ENCODE results near the gene IFITM1.
"Not testable (repeated sequence)": the region's sequence is repeated elsewhere in the genome, so short reads cannot be mapped to it uniquely, and the experiment has no call there.

IFITM1 gene
- total RNA-seq, result 45.5 to 59.9 reads per million in 2 donors

DNA sequence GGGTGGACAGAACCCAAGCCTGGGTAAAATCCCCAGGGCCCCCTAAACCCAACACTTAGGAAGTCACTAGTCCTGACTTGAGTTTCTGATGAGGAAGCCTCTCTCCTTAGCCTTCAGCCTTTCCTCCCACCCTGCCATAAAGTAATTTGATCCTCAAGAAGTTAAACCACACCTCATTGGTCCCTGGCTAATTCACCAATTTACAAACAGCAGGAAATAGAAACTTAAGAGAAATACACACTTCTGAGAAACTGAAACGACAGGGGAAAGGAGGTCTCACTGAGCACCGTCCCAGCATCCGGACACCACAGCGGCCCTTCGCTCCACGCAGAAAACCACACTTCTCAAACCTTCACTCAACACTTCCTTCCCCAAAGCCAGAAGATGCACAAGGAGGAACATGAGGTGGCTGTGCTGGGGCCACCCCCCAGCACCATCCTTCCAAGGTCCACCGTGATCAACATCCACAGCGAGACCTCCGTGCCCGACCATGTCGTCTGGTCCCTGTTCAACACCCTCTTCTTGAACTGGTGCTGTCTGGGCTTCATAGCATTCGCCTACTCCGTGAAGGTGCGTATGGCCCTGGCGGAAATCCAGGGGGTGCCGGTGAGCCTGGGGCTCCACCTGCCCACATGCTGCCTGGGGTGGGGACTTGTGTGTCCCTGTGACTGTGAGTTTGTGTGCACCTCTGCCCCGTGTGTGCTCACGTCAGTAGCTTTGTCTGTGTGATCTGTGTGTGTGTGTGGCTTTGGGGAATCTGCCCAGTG lies at the start of gene IFITM1:
IFITM1 (plus strand) TSS at position 254 of the 767 bp plus-strand sequence; CDS start at position 385, 131 bp downstream.
- DNase-seq, result peak; percentile 51

DNA sequence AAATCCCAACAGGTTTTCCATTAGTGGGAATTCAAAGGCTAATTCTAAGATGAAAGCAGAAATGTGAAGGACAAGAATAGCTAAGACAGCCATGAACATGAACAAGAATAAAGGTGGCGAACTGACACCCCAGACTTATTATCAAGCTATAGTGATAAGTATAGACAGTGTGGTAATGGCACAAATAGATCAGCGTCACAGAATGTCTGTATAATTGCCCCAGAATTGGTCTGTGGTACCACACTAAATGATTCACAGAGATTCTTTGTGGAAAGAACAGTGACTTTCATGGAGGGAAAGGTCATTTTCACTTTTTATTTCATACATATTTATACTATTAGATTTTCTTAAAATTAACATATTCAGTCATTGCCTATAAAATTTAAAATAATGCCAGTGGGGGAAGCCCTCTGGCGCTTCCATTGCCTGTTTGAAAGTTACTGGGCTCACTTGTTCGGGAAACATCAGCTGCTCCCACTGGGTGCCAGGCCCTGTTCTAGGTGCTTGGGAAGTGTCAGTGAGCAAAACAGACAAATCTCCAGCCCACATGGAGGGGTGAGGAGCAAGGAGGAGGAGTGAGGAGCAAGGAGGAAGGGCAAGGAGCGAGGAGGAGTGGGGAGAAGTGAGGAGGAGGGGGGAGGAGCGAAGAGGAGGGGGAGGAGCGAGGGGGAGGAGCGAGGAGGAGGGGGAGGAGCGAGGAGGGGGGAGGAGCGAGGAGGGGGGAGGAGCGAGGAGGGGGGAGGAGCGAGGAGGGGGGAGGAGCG lies 47.0 kb upstream of the IFITM1 start:
- DNase-seq, result no peak

DNA sequence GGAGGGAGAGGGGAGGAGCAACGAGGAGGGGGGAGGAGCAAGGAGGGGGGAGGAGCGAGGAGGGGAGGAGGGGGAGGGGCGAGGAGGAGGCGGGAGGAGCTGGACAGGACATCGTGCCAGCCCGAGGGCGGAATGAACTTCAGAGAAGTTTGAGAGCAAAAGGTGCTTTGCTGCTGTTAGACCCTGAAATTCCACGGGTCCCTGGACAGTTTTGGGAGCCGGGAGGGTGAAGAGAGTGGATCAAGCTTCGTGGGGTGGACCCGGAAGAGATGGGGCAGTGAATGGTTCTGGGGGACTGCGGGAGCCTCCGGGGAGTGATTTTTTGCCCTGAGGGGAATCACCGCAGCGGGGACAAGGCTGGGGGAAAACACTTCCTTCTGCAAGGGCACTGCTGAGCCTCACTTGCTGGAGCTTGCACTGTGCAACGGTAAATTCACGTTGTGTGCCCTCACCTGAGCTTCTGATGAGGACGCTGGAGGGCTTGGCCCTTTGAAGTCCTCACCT lies 46.3 kb upstream of the IFITM1 start:
- DNase-seq, result peak; percentile 53

DNA sequence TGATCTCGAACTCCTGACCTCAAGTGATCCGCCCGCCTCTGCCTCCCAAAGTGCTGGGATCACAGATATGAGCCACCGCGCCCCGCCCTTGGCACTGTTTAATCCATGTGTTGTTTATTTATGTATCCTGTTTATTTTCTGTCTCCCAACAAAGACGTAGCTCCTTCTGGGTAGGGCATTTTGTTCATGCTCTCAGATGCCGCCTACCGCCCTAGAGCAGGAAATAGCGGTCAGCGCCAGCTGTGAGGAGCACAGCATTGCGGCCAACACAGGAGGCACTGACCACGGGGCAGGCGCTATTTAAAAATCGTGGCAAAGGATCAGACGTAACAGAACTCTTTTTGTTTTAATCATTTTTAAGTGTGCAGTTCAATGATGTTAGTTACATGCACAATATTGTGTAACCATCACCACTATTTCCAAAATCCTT lies 45.1 kb upstream of the IFITM1 start:
- DNase-seq, result not testable (repeated sequence)

DNA sequence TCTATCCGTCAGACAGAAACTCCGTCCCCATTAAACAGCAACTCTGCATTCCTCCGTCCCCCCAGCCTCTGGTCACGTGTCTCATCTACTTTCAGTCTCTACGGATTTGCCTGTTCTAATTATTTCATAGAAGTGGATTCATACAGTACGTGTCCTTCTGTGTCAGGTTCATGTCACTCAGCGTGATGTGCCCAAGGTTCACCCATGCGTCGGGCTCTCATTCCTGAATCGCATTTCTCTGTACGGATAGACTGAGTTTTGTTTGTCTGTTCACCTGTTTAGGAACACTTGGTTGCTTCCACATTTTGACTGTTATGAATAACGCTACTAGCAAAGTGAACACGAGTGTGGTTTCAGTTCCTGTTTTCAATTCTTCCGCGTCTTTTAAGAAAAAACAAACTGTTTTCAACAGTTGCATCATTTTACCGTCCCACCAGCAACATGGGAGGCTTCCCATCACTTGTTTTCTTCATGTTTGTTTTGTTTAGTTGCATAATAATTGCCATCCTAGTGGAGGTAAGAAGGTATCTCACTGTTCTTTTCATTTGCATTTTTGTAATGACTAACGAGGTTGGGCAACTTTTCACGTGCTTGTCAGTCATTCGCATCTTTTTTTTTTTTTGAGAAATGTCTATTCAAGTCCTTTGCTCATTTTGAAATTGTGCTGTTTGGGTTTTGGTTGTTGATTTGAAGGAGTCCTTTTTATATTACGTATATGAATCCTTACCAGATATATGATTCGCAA lies 44.5 kb upstream of the IFITM1 start:
- DNase-seq, result no peak

DNA sequence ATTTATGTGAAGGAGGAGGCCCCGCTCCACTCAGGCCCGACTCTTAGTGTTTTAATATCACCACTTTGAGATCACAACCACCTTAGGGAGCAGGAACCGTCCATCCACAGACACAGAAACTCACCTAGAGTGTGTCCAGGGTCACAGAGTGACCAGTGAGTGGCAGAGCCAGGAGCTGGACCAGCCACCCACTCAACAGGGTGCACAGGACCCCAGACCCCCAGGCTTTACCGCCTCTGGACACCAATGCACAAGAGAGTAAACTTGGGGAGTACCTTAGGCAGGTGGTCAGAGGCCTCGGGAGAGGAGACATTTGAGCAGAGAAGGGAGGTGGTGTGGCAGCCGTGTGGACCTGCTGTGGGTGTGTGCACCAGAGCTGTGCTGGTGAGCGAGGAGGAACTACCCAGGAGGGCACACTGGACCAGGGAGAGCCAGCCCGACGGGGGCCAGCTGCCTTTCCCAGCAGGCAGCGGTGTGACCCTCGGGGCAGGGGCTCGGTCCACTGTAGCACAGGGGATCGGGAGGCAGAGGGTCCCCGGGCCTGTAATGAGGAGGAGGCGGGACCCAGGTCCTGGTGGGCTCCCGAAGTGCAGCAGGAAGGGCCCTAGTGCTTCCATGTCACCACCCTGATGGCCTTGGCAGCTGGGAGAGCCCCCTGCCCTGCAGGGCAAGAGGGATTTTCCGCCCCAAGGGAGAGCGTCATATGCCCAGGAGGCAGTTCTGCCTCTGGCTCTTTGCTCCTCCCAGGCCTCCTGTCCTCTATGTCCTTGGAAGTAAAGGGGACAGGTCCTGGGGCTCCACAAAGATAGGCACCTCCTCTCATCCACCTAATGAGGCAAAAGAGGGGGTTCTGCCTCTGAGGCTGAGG lies 43.2 kb upstream of the IFITM1 start:
- no peak for DNase-seq

DNA sequence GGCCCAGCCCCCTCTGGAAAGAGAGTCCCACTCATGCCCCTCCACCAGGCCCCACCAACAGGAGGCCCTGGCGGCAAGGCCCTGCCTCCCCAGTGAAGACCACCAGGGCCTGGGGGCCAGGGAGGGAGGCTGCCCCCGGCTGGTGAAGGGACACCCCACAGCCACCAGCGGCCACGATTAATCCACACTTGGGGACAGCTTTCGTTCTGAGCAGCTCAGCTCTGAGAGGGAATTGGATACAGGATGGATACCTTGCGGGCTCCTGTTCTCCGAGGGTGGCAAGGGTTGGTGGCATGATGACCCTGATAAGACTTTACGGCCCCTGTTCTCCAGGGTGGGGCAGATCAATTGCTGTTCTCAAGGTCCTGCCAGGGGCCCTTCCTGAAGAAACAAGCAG lies 42.5 kb upstream of the IFITM1 start:
- DNase-seq, result no peak

DNA sequence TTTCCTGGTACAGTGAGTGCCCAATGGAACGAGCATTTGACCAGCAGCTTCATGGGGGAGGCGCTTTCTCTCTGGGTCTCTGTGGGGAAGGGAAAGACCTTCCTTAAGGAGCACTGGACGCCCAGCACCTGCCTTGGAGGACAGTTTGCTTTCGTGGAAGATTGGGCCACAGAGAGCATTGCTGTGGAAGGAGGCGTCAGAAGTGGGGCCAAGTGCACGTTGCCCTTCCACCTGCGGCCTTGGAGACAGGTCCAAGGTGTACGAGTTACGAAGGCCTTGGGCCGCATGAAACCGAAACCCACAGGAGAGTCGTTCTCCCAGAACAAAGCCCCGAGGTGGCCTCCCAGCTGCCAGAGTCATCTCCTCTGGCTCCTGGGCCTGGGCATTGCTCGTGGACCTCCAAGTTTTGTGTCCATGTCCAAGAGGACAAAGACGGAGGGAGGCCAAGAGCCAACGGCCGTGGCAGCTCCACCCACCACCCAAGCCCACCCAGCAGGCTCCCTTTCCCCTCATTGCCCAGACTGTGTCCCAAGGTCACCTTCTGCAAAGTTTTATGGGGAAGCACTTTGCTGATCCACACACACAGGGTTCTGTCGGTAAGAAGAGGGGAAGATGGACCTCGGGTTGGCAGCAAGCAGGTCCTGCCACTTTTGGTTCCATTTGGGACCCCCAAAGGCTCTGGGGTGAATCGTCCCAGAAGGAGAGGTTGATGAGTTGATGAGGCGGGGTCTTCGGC lies 41.5 kb upstream of the IFITM1 start:
- DNase-seq, result no peak

DNA sequence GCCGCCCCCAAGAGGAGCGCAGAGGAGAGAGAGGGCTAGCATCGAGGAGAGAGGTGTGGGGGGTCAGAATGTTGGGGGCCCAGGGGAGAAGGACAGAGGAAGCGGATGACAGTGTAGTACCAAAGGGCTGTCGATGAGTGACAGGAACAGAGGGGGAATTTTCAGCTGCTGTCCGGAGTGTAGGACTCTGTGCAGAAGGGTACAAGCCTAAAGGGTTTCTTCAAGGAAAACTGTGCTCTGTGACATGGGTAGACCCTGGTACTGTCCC lies 41.0 kb upstream of the IFITM1 start:
- no peak for DNase-seq

DNA sequence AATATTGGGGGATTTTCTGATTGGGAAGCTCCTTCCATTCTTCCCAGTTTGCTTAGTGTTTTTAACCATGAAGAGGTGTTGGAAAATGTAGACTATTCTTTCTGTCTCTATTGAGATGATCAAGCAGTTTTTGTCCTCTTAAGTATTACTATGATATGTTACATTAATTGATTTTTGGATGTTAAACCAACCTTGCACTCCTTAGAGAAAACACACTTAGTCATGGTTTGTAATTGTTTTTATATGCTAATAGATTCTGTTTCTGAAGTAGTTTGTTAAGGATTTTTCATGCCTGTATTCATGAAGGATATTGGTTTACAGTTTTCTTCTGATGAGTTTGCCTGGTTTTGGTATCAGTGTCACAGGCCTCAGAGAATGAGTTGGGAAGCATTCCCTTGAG lies 37.6 kb upstream of the IFITM1 start:
- no peak for DNase-seq

DNA sequence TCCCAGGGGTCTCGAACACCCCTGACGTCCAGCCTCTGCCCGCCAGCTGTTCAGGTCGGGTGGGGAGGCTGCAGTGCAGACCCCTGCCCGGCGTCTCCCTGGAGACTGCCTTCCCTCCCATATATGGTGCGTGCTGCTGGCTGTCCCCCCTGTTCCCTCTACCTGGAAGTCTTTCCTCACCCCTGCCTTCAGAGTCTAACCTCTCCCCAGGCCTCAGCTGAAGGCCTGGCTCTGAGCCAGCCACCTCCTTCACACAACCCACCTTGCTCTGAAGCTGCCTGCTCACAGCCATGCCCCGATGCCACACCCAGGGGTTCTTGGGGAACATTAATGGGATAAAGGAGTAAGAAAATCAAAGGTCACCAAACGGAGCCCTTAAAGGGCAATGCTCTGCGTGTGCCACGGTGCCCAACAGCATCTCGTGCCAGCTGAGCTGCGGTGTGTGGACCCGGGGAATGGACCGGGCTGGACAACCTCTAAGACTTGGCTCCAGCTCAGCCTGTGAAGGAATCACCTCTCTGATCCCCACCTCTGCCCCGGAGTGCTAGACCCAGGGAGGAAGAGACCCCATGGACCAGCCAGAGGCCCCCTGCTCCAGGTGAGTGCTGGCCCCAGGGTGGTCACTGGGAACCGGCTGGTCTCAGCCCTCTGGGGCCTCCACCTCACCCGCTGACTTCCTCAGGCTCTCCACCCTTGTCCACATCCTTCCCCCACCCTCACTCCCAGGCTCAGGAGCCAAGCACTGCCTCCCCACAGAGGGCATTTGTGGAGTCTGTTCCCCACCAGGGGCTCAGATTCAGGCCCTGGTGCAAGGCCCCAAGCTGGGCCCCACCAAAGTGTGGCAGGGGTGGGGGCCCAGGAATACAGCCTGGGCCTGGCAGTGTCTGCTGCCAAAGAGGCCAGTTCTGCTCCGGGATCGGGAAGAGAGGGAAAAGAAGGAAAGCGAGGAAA lies 35.6 kb upstream of the IFITM1 start, which contains the start of gene NLRP6:
NLRP6 (plus strand) TSS at position 407 of the 951 bp plus-strand sequence; CDS start at position 570, 163 bp downstream.
- DNase-seq, result no peak

DNA sequence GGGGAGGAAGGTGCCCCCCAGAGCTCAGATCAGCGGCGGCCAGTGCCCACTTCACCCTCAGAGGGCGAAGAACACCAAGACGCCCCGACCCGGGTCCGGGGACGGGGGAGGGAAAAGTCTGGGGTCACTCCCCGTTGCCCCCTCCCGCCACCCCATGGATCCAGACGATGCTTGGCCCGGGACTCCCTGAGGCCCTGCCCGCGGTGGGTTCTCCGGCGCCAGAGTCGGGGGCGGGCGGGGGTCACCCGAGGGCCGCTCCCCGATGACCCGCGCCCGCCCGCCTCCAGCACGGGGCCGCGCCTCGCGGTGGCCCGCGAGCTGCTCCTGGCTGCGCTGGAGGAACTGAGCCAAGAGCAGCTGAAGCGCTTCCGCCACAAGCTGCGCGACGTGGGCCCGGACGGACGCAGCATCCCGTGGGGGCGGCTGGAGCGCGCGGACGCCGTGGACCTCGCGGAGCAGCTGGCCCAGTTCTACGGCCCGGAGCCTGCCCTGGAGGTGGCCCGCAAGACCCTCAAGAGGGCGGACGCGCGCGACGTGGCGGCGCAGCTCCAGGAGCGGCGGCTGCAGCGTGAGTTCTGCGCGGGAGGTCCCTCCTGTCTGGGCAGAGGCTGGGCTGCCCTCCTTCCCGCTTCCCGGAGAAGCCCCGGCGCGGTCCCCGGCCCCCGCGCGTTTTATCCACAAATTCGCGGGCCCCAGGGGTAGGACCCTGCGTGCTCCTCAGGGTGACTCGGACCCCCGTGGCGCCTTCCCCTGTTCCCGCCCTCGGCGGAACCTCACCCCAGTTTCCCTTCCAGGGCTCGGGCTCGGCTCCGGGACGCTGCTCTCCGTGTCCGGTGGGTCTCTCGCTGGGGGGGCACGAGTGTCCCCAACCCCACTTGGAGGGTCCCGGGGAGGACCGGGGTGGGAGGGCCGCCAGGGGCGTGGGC lies 34.5 kb upstream of the IFITM1 start:
- DNase-seq, result no peak

DNA sequence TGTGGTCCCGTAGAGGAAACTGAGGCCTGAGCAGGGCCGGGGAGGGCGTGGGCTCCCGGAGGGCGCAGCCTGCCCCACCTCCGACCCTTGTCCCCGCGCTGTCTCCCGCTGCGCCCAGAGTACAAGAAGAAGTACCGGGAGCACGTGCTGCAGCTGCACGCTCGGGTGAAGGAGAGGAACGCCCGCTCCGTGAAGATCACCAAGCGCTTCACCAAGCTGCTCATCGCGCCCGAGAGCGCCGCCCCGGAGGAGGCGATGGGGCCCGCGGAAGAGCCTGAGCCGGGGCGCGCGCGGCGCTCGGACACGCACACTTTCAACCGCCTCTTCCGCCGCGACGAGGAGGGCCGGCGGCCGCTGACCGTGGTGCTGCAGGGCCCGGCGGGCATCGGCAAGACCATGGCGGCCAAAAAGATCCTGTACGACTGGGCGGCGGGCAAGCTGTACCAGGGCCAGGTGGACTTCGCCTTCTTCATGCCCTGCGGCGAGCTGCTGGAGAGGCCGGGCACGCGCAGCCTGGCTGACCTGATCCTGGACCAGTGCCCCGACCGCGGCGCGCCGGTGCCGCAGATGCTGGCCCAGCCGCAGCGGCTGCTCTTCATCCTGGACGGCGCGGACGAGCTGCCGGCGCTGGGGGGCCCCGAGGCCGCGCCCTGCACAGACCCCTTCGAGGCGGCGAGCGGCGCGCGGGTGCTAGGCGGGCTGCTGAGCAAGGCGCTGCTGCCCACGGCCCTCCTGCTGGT lies 33.7 kb upstream of the IFITM1 start:
- no peak for DNase-seq

DNA sequence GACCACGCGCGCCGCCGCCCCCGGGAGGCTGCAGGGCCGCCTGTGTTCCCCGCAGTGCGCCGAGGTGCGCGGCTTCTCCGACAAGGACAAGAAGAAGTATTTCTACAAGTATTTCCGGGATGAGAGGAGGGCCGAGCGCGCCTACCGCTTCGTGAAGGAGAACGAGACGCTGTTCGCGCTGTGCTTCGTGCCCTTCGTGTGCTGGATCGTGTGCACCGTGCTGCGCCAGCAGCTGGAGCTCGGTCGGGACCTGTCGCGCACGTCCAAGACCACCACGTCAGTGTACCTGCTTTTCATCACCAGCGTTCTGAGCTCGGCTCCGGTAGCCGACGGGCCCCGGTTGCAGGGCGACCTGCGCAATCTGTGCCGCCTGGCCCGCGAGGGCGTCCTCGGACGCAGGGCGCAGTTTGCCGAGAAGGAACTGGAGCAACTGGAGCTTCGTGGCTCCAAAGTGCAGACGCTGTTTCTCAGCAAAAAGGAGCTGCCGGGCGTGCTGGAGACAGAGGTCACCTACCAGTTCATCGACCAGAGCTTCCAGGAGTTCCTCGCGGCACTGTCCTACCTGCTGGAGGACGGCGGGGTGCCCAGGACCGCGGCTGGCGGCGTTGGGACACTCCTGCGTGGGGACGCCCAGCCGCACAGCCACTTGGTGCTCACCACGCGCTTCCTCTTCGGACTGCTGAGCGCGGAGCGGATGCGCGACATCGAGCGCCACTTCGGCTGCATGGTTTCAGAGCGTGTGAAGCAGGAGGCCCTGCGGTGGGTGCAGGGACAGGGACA lies 32.9 kb upstream of the IFITM1 start:
- no peak for DNase-seq

DNA sequence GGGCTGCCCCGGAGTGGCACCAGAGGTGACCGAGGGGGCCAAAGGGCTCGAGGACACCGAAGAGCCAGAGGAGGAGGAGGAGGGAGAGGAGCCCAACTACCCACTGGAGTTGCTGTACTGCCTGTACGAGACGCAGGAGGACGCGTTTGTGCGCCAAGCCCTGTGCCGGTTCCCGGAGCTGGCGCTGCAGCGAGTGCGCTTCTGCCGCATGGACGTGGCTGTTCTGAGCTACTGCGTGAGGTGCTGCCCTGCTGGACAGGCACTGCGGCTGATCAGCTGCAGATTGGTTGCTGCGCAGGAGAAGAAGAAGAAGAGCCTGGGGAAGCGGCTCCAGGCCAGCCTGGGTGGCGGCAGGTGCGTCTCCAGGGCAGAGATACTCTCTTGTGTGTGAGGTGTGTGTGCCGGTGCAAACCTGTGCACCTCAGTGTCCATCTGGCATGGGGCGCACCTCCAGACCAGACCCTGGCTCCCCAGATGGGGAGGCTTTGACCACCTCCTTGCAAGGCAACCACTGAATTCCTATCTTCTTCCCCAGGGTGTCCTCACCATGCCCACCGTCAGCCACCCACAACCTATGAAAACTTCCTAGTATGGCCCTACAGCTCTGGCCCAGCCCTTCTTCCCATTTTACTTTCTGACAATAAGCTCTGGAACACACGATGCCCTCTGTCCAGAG lies 32.2 kb upstream of the IFITM1 start:
- DNase-seq, result no peak

DNA sequence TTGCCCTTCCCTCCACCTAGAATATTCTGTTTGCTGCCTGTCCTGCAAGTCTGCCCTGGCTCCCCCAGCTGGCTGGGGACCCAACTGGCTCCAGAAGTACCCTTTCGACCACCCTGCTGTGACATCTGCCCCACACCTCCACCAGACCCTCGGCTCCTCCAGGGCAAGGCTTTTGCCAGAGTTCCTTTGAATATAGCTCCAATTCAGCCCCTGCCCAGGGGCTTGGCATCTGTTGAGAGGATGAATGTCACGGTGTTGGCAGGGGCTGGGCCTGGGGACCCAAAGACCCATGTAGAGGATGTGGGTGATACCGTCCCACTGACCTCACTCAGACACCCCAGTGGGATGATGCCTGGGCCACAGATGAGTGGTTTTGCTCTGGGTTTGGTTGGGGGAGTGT lies 31.7 kb upstream of the IFITM1 start:
- no peak for DNase-seq
